Loucy (cell line): ENCODE data around the gene COL13A1.

Source experiments
- H2AFZ ChIP-seq: fragments of 200-600 bp; sonication (generic); 2 replicates; pipeline ENCODE4 v1.6.0; 2016; ENCODE audit warnings: antibody characterized with exemption, mild to moderate bottlenecking, low read length, moderate library complexity
- H3F3A ChIP-seq: fragments of 200-600 bp; 2 replicates; pipeline ENCODE4 v1.6.0; 2016; ENCODE audit warnings: antibody characterized with exemption, low read depth, mild to moderate bottlenecking
- H3K27me3 ChIP-seq: fragments of 200-600 bp; sonication (generic); 2 replicates; pipeline ENCODE4 v1.6.1; 2014; ENCODE audit warnings: low read length, mild to moderate bottlenecking; ENCODE audit not compliant: insufficient read depth, poor library complexity, severe bottlenecking
- H3K36me3 ChIP-seq: fragments of 200-600 bp; sonication (generic); 2 replicates; pipeline ENCODE4 v1.6.1; 2016; ENCODE audit warnings: low read length; ENCODE audit not compliant: insufficient read depth
- H3K4me1 ChIP-seq: fragments of 200-600 bp; sonication (generic); 2 replicates; pipeline ENCODE4 v1.5.1; 2014; ENCODE audit warnings: low read length, mild to moderate bottlenecking; ENCODE audit not compliant: insufficient read depth, poor library complexity, severe bottlenecking
- H3K4me2 ChIP-seq: fragments of 200-600 bp; sonication (generic); 2 replicates; pipeline ENCODE4 v1.6.0; 2014; ENCODE audit warnings: antibody characterized with exemption, low read length, low read depth, mild to moderate bottlenecking; ENCODE audit not compliant: poor library complexity, severe bottlenecking
- H3K4me3 ChIP-seq: fragments of 200-600 bp; sonication (generic); 2 replicates; pipeline ENCODE4 v1.5.1; 2014; ENCODE audit warnings: low read length, mild to moderate bottlenecking, mixed read lengths; ENCODE audit not compliant: poor library complexity, severe bottlenecking
- H3K79me2 ChIP-seq: fragments of 200-600 bp; sonication (generic); 2 replicates; pipeline ENCODE4 v1.6.1; 2014; ENCODE audit warnings: low read length; ENCODE audit not compliant: insufficient read depth
- H3K9ac ChIP-seq: fragments of 200-600 bp; sonication (generic); 2 replicates; pipeline ENCODE4 v1.6.0; 2014; ENCODE audit warnings: mild to moderate bottlenecking, low read depth, low read length, moderate library complexity; ENCODE audit not compliant: poor library complexity, severe bottlenecking
- H3K9me2 ChIP-seq: fragments of 200-600 bp; sonication (generic); replicated peaks from 2 replicates; pipeline ENCODE4 v1.6.1; 2016; ENCODE audit warnings: low read depth, low read length, mixed read lengths
- H3K9me3 ChIP-seq: fragments of 200-600 bp; sonication (generic); 2 replicates; pipeline ENCODE4 v1.6.1; 2014; ENCODE audit warnings: mild to moderate bottlenecking, antibody characterized with exemption, low read length, low read depth; ENCODE audit not compliant: insufficient read depth
- H4K20me1 ChIP-seq: fragments of 200-600 bp; sonication (generic); 2 replicates; pipeline ENCODE4 v1.6.0; 2014; ENCODE audit warnings: antibody characterized with exemption, low read length, mild to moderate bottlenecking; ENCODE audit not compliant: insufficient read depth, poor library complexity, severe bottlenecking
- EZH2phosphoT487 ChIP-seq: fragments of 200-600 bp; IDR thresholded peaks from 2 replicates; pipeline ENCODE4 v1.6.1; 2018; ENCODE audit warnings: antibody characterized with exemption, mild to moderate bottlenecking, moderate library complexity, borderline replicate concordance
- TF ChIP-seq, protein P1 (sequence below): fragments of 200-600 bp; sonication (generic); conservative IDR thresholded peaks from 2 replicates; pipeline ENCODE4 v1.5.1; 2014; ENCODE audit warnings: mild to moderate bottlenecking, antibody characterized with exemption, low read length

Gene COL13A1

DNA sequence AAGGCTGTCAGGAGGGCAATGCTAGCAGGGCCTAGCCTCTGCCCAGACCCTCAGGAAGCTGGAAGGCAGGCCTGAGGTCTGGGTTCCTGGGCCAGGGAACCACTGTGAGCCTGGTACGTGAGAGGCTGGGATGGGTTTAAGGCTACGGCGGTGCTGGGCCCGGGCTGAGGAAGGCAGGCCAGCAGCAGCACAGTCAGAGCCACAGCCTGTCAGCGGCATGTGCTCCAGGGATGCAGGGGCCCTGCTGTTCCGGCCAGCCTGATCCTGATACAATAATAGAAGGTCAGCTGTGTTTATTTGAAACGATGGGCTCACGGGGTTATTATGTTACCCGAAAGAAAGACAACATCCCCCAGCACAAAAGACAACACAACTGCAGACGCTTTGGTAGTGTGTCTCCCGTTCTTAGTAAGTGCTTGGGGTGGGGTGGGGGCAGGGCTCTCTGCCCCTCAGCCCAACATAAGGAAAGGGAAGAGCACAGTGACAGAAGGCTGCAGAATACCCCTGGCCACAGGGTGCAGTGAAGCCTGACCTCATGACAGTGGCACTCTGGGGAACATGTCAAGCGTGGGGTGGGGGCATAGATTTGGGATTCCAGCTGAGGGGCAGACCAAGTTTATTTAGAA is 95.0 kb downstream of the COL13A1 start:
- Histone ChIP-seq H3K36me3 (no peaks in the 10 kb centered on the region), H3K9me2 (no peaks in the 10 kb centered on the region), H3K27me3 (no peaks in the 10 kb centered on the region), H3F3A (no peaks in the 10 kb centered on the region), H3K4me1 (no peaks in the 10 kb centered on the region), H2AFZ (no peak overlapping the region), H3K4me2 (no peak overlapping the region), H3K79me2 (no peaks in the 10 kb centered on the region), H3K9ac (no peak overlapping the region), H4K20me1 (no peaks in the 10 kb centered on the region), H3K4me3 (no peak overlapping the region), H3K9me3 (no peaks in the 10 kb centered on the region)
- no peak for TF ChIP-seq EZH2phosphoT487
- TF ChIP-seq, protein P1, sequence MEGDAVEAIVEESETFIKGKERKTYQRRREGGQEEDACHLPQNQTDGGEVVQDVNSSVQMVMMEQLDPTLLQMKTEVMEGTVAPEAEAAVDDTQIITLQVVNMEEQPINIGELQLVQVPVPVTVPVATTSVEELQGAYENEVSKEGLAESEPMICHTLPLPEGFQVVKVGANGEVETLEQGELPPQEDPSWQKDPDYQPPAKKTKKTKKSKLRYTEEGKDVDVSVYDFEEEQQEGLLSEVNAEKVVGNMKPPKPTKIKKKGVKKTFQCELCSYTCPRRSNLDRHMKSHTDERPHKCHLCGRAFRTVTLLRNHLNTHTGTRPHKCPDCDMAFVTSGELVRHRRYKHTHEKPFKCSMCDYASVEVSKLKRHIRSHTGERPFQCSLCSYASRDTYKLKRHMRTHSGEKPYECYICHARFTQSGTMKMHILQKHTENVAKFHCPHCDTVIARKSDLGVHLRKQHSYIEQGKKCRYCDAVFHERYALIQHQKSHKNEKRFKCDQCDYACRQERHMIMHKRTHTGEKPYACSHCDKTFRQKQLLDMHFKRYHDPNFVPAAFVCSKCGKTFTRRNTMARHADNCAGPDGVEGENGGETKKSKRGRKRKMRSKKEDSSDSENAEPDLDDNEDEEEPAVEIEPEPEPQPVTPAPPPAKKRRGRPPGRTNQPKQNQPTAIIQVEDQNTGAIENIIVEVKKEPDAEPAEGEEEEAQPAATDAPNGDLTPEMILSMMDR = no peak

DNA sequence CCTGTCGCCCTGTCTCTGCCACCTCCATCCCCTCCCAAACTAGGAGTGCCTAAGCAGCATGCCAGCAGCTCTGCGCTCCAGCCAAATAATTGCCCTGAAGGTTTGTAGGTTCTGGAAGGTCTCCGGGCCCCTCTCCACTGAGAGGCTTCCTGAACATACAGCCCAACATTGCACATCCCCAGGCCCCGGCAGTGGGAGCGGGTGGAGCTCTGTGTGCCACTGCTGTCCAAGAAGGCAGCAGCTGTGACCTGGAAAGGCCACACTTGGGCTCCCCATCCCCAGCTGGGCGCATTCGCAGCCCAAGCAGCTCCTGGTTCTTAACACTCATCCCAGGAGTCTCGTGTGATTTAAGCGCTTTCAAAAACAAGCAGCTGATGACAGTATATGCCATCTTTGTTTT is 95.7 kb downstream of the COL13A1 start:
- Histone ChIP-seq H3K4me3 (no peak overlapping the region), H3K4me2 (no peak overlapping the region), H3F3A (no peaks in the 10 kb centered on the region), H3K9me3 (no peaks in the 10 kb centered on the region), H2AFZ (no peak overlapping the region), H3K27me3 (no peaks in the 10 kb centered on the region), H4K20me1 (no peaks in the 10 kb centered on the region), H3K79me2 (no peaks in the 10 kb centered on the region), H3K36me3 (no peaks in the 10 kb centered on the region), H3K9me2 (no peaks in the 10 kb centered on the region), H3K4me1 (no peaks in the 10 kb centered on the region), H3K9ac (no peak overlapping the region)
- no peak for TF ChIP-seq EZH2phosphoT487
- TF ChIP-seq, protein P1 = no peak

DNA sequence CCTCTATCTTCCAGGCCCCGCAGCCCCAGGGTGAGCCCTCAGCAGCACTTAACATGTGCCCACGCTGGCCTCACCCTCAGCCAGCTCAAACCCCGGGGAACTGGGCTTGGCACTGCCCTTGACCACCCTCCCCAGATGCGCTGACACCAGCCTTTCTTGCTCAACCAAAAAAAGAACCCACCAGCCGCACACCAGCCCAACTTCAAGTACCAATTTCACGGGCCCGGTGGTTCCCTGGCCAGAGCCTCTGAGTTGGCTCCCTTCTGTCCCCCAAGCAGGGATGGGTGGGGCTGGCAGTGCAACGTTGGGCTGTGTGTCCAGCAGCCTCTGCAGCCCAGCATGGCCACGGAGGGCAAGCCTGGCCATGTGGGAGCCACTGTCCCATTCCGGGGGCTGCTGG is 96.3 kb downstream of the COL13A1 start:
- Histone ChIP-seq H3F3A (no peaks in the 10 kb centered on the region), H3K4me3 (no peak overlapping the region), H3K9me2 (no peaks in the 10 kb centered on the region), H3K4me2 (no peak overlapping the region), H2AFZ (no peak overlapping the region), H3K9me3 (no peaks in the 10 kb centered on the region), H4K20me1 (no peaks in the 10 kb centered on the region), H3K9ac (no peak overlapping the region), H3K36me3 (no peaks in the 10 kb centered on the region), H3K79me2 (no peaks in the 10 kb centered on the region), H3K4me1 (no peaks in the 10 kb centered on the region), H3K27me3 (no peaks in the 10 kb centered on the region)
- TF ChIP-seq EZH2phosphoT487 = no peak
- TF ChIP-seq, protein P1 = no peak
